ENCODE results near the gene RAD18.

DNA sequence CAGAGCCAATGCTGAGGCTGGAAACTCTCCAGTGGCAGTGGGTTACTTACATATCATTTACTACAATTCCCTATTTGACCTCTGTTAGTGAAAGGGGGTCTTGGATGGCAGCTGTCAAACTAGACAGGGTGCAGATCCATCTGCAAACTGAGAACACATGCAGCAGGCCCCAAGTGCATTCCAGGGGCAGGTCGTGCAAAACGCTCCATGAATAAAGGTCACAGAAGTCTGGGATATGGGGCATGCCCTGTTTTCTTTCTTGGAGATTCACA lies 25.0 kb upstream of the RAD18 start:
- no peak for TF ChIP-seq POLR2AphosphoS5 (IDR thresholded peaks at IDR 0.05)
- TF ChIP-seq, protein P1, sequence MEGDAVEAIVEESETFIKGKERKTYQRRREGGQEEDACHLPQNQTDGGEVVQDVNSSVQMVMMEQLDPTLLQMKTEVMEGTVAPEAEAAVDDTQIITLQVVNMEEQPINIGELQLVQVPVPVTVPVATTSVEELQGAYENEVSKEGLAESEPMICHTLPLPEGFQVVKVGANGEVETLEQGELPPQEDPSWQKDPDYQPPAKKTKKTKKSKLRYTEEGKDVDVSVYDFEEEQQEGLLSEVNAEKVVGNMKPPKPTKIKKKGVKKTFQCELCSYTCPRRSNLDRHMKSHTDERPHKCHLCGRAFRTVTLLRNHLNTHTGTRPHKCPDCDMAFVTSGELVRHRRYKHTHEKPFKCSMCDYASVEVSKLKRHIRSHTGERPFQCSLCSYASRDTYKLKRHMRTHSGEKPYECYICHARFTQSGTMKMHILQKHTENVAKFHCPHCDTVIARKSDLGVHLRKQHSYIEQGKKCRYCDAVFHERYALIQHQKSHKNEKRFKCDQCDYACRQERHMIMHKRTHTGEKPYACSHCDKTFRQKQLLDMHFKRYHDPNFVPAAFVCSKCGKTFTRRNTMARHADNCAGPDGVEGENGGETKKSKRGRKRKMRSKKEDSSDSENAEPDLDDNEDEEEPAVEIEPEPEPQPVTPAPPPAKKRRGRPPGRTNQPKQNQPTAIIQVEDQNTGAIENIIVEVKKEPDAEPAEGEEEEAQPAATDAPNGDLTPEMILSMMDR (IDR thresholded peaks at IDR 0.05), result no peak
- no peak for TF ChIP-seq POLR2A (IDR thresholded peaks at IDR 0.05)
- TF ChIP-seq EP300 (IDR thresholded peaks at IDR 0.05), result no peak
